Central memory CD8-positive, alpha-beta T cell (primary cell): ENCODE results near the gene SEMA3E.

Experiments
- ATAC-seq: fragments of 150-1000 bp; cut with Tn5 transposase; replicated peaks from 2 replicates; pipeline ENCODE4 v1.10.0; 2022; ENCODE audit warnings: mild to moderate bottlenecking, moderate FRiP score, moderate number of reproducible peaks; ENCODE audit not compliant: poor library complexity, severe bottlenecking; ENCODE audit errors: extremely low read depth
- DNase-seq, 2 donors: peaks; one replicate each; pipeline ENCODE4 v3.0.0; 2021; ENCODE audit warnings: low spot score in 2 of 2
- H3K27ac Mint-ChIP-seq: one replicate; pipeline ENCODE4 v1.8.0; 2022; ENCODE audit warnings: low read depth, mild to moderate bottlenecking, moderate library complexity, mixed read lengths
- H3K27me3 Mint-ChIP-seq: one replicate; pipeline ENCODE4 v1.8.0; 2022; ENCODE audit warnings: mixed read lengths
- H3K36me3 Mint-ChIP-seq: one replicate; pipeline ENCODE4 v1.8.0; 2022; ENCODE audit warnings: mild to moderate bottlenecking, moderate library complexity, mixed read lengths; ENCODE audit not compliant: insufficient read depth
- H3K4me1 Mint-ChIP-seq: one replicate; pipeline ENCODE4 v1.8.0; 2022; ENCODE audit warnings: mixed read lengths
- H3K4me3 Mint-ChIP-seq: one replicate; pipeline ENCODE4 v1.8.0; 2022; ENCODE audit warnings: mild to moderate bottlenecking, moderate library complexity, mixed read lengths
- H3K9me3 Mint-ChIP-seq: one replicate; pipeline ENCODE4 v1.8.0; 2022; ENCODE audit warnings: mixed read lengths

SEMA3E gene

GRCh38 chr7:83672157-83672556 lies 23.2 kb upstream of the SEMA3E start:
- Mint-ChIP-seq H3K4me3 (no peak overlapping the region), H3K9me3 (peaks cover 8% of the 10 kb centered on the region), H3K27ac (no peak overlapping the region), H3K36me3 (no peaks in the 10 kb centered on the region), H3K4me1 (no peaks in the 10 kb centered on the region), H3K27me3 (no peaks in the 10 kb centered on the region)
- DNase-seq (no peak), ATAC-seq (no peak)

DNA sequence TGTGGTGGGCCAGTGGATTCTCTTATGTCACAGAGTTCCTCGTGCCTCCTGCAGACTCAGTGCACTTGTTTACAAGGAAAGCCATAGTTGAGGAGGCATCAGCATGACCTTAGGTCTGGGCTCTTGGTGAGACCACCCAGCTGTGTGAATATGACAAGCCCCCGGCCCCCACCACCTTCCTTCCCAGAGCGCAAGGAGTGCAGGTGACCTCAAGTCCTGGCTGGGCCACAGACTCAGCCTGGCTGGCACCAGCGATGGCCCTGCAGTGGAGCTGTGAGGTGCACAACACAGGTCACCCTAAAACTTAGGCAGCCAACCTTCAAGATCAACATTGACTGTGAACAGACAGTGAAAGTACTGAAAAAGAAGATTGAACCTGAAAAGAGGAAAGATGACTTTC lies 14.2 kb upstream of the SEMA3E start:
- Mint-ChIP-seq H3K4me1 (no peaks in the 10 kb centered on the region), H3K36me3 (no peaks in the 10 kb centered on the region), H3K27ac (no peak overlapping the region), H3K27me3 (no peaks in the 10 kb centered on the region), H3K4me3 (no peak overlapping the region), H3K9me3 (peaks cover 37% of the 10 kb centered on the region)
- no peak for DNase-seq
- no peak for ATAC-seq

DNA sequence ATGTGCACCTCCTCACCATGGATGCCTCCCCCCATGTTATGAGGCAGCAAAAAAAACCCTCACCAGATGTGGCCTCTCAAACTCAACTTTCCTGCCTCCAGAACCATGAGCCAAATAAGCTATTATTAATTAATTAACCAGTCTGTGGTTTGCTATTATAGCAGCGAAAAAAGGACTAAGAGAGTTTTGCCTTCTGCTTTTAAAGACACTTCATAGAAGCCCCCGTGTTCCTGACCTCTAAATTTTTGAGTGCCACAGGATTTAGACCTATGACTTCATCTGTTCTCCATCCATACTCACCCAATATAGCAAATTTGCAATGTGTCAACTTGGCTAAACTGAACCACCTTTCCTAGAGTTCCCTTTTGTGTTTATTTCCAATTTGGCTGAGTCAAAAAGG lies 9.2 kb upstream of the SEMA3E start:
- Mint-ChIP-seq H3K9me3 (peaks cover 23% of the 10 kb centered on the region), H3K36me3 (no peaks in the 10 kb centered on the region), H3K27me3 (no peaks in the 10 kb centered on the region), H3K27ac (no peak overlapping the region), H3K4me3 (no peak overlapping the region), H3K4me1 (no peaks in the 10 kb centered on the region)
- ATAC-seq, result no peak
- DNase-seq, result no peak

DNA sequence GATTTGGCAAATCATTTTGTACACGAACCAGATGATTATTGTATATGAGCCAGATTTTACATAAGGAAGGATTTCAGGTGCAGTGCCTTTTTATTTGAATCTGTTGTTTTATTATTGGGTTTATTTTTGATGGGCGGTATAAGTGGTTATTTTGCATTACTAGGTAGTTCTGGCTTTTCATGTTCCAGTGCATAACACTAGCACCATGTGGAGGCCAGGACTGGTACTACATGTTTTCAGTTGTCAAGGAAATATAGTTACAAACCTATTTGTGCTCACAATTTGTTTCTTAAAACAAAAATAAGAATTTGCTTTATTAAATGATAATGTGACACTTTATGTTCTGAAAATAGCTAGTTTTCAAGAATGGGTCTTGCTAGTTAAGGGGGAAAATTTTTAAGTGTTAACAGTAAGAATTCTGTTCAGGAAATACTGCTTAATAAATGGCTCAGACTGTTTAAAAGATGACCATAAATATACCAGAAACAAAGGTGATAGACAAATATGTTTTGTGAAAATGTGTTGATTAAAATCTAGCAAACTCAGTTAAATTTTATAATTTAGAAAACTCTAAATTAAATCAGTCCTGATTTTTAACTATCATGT lies 7.1 kb upstream of the SEMA3E start:
- no peak for ATAC-seq
- Mint-ChIP-seq H3K36me3 (no peaks in the 10 kb centered on the region), H3K9me3 (peaks cover 19% of the 10 kb centered on the region), H3K27me3 (no peaks in the 10 kb centered on the region), H3K27ac (no peak overlapping the region), H3K4me3 (no peak overlapping the region), H3K4me1 (no peaks in the 10 kb centered on the region)
- no peak for DNase-seq

DNA sequence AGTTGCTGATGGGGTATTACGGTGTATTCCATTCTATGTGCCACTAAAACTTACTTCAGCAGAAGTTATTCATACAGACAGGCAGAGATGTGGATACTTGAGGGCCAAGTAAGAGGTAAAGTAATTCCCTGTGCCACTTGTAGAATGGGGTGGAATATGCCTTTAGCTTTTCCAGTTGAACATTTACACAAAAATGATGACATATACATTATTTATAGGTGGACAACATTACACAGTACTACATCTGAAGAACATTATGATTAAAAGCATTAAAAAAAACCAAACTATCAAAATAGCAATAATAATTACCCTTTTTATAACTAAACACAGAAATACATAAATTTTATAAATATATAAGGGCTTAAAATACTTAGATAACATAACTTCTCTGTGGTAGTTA lies 3.5 kb upstream of the SEMA3E start:
- no peak overlapping the region for H3K4me3 Mint-ChIP-seq

DNA sequence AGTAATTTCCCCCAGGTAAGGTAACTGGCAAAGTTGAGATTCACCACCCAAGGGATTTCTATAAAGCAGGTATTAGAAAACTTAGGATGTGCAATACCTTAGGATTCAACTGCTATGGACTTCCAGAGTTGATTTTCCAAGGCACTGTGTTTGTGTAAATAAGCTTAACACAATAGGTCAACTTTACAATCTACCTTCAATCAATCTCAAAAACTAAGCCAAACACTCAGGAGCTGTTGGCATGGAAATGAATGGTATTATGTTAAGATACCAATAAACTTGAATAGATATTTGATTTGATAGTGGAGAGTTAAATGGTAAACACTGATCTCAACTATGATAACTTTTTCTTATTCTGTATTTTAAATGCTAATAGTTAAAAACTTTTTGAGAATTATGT lies 762 bp upstream of the SEMA3E start:
- Mint-ChIP-seq H3K4me3 (no peak overlapping the region), H3K27me3 (no peaks in the 10 kb centered on the region), H3K27ac (no peak overlapping the region), H3K4me1 (no peaks in the 10 kb centered on the region), H3K36me3 (no peaks in the 10 kb centered on the region), H3K9me3 (peaks cover 15% of the 10 kb centered on the region)
- no peak for ATAC-seq
- DNase-seq, result no peak

More for the DNA sequence above, 3.5 kb upstream of the SEMA3E start:
- DNase-seq, result no peak
- Mint-ChIP-seq H3K27ac (no peak overlapping the region), H3K36me3 (no peaks in the 10 kb centered on the region), H3K27me3 (no peaks in the 10 kb centered on the region), H3K4me1 (no peaks in the 10 kb centered on the region), H3K9me3 (peaks cover 9% of the 10 kb centered on the region)
- no peak for ATAC-seq

DNA sequence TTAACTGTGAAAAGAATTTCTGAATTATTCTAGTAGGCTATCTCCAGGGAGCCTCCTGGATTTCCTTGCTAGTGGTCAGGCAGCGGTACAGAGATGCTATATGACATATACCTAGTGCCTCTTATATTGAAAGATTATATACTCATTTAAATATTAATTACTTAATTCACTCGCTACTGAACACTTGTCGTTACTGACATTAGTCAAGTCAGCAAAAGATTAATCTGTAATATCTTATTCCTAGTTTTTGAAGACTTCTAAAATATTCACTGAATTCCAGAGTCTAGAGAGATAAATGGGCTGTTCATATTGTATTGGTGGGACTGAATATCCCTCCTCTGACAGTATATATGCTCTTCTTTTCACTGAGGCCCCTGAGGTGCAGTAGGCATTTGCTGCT lies 2.9 kb downstream of the SEMA3E start:
- no peaks in the 10 kb centered on the region for H3K27me3 Mint-ChIP-seq
- no peaks in the 10 kb centered on the region for H3K36me3 Mint-ChIP-seq
- ATAC-seq, result no peak
- no peaks in the 10 kb centered on the region for H3K4me1 Mint-ChIP-seq
- peaks cover 8% of the 10 kb centered on the region for H3K9me3 Mint-ChIP-seq
- H3K4me3 Mint-ChIP-seq, result no peak overlapping the region
- H3K27ac Mint-ChIP-seq, result no peak overlapping the region
- no peak for DNase-seq

DNA sequence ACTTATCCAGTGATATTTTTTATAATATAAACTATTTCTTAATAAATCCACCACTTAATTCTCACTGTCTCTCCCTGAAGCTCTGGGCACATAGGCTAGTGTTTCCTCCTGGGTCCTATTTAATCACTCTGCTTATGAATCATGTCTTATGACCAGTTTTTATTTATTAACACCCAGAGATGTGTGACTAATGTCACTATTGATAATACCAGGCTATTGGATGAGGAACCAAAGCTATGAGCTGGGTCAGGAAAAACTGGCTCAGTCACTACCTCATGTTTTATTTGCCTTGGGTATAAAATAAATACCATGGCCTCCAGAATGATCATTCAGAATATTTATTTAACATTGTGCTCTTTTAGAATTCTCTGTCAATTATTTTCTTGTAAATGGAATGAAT lies 5.2 kb downstream of the SEMA3E start:
- H3K9me3 Mint-ChIP-seq, result peaks cover 11% of the 10 kb centered on the region
- no peaks in the 10 kb centered on the region for H3K4me1 Mint-ChIP-seq
- no peak overlapping the region for H3K4me3 Mint-ChIP-seq
- H3K27ac Mint-ChIP-seq, result no peak overlapping the region
- H3K27me3 Mint-ChIP-seq, result no peaks in the 10 kb centered on the region
- ATAC-seq, result no peak
- H3K36me3 Mint-ChIP-seq, result no peaks in the 10 kb centered on the region
- no peak for DNase-seq

DNA sequence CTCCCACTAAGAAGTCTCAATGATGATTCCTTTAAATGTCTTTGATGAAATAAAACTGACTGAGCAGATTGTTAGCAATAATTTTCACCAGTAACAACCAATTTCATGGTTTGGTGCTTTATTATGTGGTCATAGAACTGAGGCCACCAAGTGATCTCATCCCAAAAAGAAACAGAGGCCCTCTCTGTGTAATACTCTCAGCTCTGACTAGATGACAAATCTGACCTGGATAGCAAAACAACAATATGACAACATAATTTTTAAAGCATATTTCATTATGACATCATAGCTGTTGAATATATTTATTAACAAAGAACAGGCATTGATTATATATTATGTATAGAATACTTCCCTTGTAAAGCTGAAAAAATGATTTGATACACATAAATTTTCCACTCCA lies 5.9 kb downstream of the SEMA3E start:
- ATAC-seq (no peak), DNase-seq (no peak)
- Mint-ChIP-seq H3K36me3 (no peaks in the 10 kb centered on the region), H3K27ac (no peak overlapping the region), H3K9me3 (peaks cover 11% of the 10 kb centered on the region), H3K4me3 (no peak overlapping the region), H3K4me1 (no peaks in the 10 kb centered on the region), H3K27me3 (no peaks in the 10 kb centered on the region)

- DNase-seq (no peak), ATAC-seq (no peak)
- H3K36me3 Mint-ChIP-seq, result no peaks in the 10 kb centered on the region
- H3K27me3 Mint-ChIP-seq, result no peaks in the 10 kb centered on the region
- H3K9me3 Mint-ChIP-seq, result peaks cover 6% of the 10 kb centered on the region
- H3K4me3 Mint-ChIP-seq, result no peak overlapping the region
- no peak overlapping the region for H3K27ac Mint-ChIP-seq
- H3K4me1 Mint-ChIP-seq, result no peaks in the 10 kb centered on the region
Observed at GRCh38 chr7:83640731-83641537, 8.0 kb downstream of the SEMA3E start.

GRCh38 chr7:83640240-83640639 lies 8.7 kb downstream of the SEMA3E start:
- Mint-ChIP-seq H3K36me3 (no peaks in the 10 kb centered on the region), H3K27ac (no peak overlapping the region), H3K4me3 (no peak overlapping the region), H3K4me1 (no peaks in the 10 kb centered on the region), H3K27me3 (no peaks in the 10 kb centered on the region), H3K9me3 (peaks cover 6% of the 10 kb centered on the region)
- ATAC-seq (no peak), DNase-seq (no peak)

GRCh38 chr7:83633516-83633915 lies 15.4 kb downstream of the SEMA3E start:
- no peak overlapping the region for H3K4me3 Mint-ChIP-seq
- DNase-seq (no peak), ATAC-seq (no peak)
- peaks cover 14% of the 10 kb centered on the region for H3K9me3 Mint-ChIP-seq
- no peaks in the 10 kb centered on the region for H3K27me3 Mint-ChIP-seq
- H3K27ac Mint-ChIP-seq, result no peak overlapping the region
- H3K36me3 Mint-ChIP-seq, result peaks cover 2% of the 10 kb centered on the region
- no peaks in the 10 kb centered on the region for H3K4me1 Mint-ChIP-seq

DNA sequence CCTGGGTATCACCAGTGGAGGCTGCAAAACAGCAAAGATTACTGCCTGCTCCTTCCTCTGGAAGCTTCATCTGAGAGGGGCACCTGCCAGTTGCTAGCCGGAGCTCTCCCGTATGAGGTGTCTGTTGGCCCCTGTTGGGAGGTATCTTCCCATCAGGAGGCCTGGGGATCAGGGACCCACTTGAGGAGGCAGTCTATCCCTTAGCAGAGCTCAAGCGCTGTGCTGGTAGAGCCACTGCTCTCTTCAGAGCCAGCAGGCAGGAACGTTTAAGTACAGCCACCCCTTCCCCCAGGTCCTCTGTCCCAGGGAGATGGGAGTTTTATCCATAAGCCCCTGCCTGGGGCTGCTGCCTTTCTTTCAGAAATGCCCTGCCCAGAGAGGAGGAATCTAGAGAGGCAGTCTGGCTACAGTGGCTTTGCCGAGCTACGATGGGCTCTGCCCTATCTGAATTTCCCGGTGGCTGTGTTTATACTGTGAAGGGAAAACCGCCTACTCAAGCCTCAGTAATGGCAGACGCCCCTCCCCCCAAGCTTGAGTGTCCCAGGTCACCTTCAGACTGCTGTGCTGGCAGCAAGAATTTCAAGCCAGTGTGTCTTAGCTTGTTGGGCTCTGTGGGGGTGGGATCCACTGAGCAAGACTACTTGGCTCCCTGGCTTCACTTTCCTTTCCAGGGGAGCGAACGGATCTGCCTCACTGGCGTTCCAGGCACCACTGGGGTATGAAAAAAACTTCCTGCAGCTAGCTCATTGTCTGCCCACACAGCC lies 19.6 kb downstream of the SEMA3E start:
- DNase-seq (no peak), ATAC-seq (no peak)
- Mint-ChIP-seq H3K27ac (no peak overlapping the region), H3K27me3 (no peaks in the 10 kb centered on the region), H3K9me3 (peaks cover 31% of the 10 kb centered on the region), H3K4me3 (no peak overlapping the region), H3K36me3 (peaks cover 2% of the 10 kb centered on the region), H3K4me1 (no peaks in the 10 kb centered on the region)
